Astrocyte (in vitro differentiated cells and primary cell): Measurements from ENCODE around the gene RABGGTA. TPM values are rescaled to one million over a fixed set of nuclear protein-coding genes. Genes with fewer than 3 reads are reported as not detected.

Source experiments
- DNase-seq: peaks from one replicate; pipeline ENCODE4 v3.0.0-alpha.2; 2010; ENCODE audit warnings: low read depth
- FAIRE-seq: peaks from 2 replicates; lab custom pipeline; 2011; peaks lifted over from hg19 to GRCh38; lab: Jason Lieb, UNC
- H2AFZ ChIP-seq: 2 replicates; pipeline ENCODE4 v1.6.0; 2012; ENCODE audit warnings: low read depth, low read length, inconsistent platforms
- H3K27ac ChIP-seq: 2 replicates; pipeline ENCODE4 v1.5.1; 2011; ENCODE audit warnings: low read depth, low read length, inconsistent platforms
- H3K27me3 ChIP-seq: 2 replicates; pipeline ENCODE4 v1.6.0; 2011; ENCODE audit warnings: low read length, inconsistent platforms; ENCODE audit not compliant: insufficient read depth
- H3K36me3 ChIP-seq: 2 replicates; pipeline ENCODE4 v1.5.1; 2011; ENCODE audit warnings: low read length, inconsistent platforms; ENCODE audit not compliant: insufficient read depth
- H3K4me1 ChIP-seq: 2 replicates; pipeline ENCODE4 v1.5.1; 2011; ENCODE audit warnings: low read length, inconsistent platforms; ENCODE audit not compliant: insufficient read depth
- H3K4me2 ChIP-seq: 2 replicates; pipeline ENCODE4 v1.6.0; 2012; ENCODE audit warnings: low read length, inconsistent platforms
- H3K4me3 ChIP-seq: 2 replicates; pipeline ENCODE4 v1.5.1; 2011; ENCODE audit warnings: low read depth, mild to moderate bottlenecking, low read length, inconsistent platforms; ENCODE audit not compliant: insufficient read depth
- H3K79me2 ChIP-seq: 2 replicates; pipeline ENCODE4 v1.6.0; 2012; ENCODE audit warnings: mild to moderate bottlenecking, low read length, inconsistent platforms; ENCODE audit not compliant: insufficient read depth
- H3K9ac ChIP-seq: 2 replicates; pipeline ENCODE4 v1.6.0; 2012; ENCODE audit warnings: mild to moderate bottlenecking, low read length, inconsistent platforms
- H3K9me3 ChIP-seq: 2 replicates; pipeline ENCODE4 v1.5.1; 2012; ENCODE audit warnings: low read depth, mild to moderate bottlenecking, low read length, inconsistent platforms; ENCODE audit not compliant: insufficient read depth
- H4K20me1 ChIP-seq: 2 replicates; pipeline ENCODE4 v1.6.0; 2012; ENCODE audit warnings: low read length, inconsistent platforms; ENCODE audit not compliant: insufficient read depth
- H3K27ac Mint-ChIP-seq: one replicate; pipeline ENCODE4 v1.8.0; 2021; ENCODE audit warnings: mild to moderate bottlenecking, mixed read lengths; ENCODE audit not compliant: unreplicated experiment
- H3K27me3 Mint-ChIP-seq: one replicate; pipeline ENCODE4 v1.8.0; 2021; ENCODE audit warnings: low read depth, mixed read lengths; ENCODE audit not compliant: unreplicated experiment
- H3K36me3 Mint-ChIP-seq: one replicate; pipeline ENCODE4 v1.8.0; 2021; ENCODE audit warnings: low read depth, mixed read lengths; ENCODE audit not compliant: unreplicated experiment
- H3K4me1 Mint-ChIP-seq: one replicate; pipeline ENCODE4 v1.8.0; 2021; ENCODE audit warnings: low read depth, mixed read lengths; ENCODE audit not compliant: unreplicated experiment
- H3K4me3 Mint-ChIP-seq: one replicate; pipeline ENCODE4 v1.8.0; 2021; ENCODE audit warnings: mild to moderate bottlenecking, moderate library complexity, mixed read lengths; ENCODE audit not compliant: unreplicated experiment
- H3K9me3 Mint-ChIP-seq: one replicate; pipeline ENCODE4 v1.8.0; 2021; ENCODE audit warnings: mild to moderate bottlenecking, mixed read lengths; ENCODE audit not compliant: unreplicated experiment
- CTCF ChIP-seq: IDR thresholded peaks from 2 replicates; pipeline ENCODE4 v1.5.1; 2011; ENCODE audit warnings: low read depth, mild to moderate bottlenecking, inconsistent platforms, low read length, moderate library complexity; ENCODE audit not compliant: insufficient read depth
- EZH2 ChIP-seq: IDR thresholded peaks from 2 replicates; pipeline ENCODE4 v1.6.1; 2012; ENCODE audit warnings: mild to moderate bottlenecking, low read length, inconsistent platforms; ENCODE audit not compliant: insufficient read depth
- total RNA-seq: library from RNA; stranded (reverse); gene quantifications from 2 replicates; pipeline ENCODE4 v1.2.1, GENCODE V29; 2021

Gene RABGGTA
- total RNA-seq, 1 donor from 2014 or later, result 27.3 TPM

GRCh38 chr14:24307575-24308341 is 36.4 kb upstream of the RABGGTA start, which contains the start of gene CIDEB:
Gene CIDEB, minus strand, starts transcription at chr14:24307977. Its CDS starts 119 bp downstream, at chr14:24307858.
- Histone ChIP-seq H3K4me2 (no peak within 1 kb of the TSS), H3K9ac (no peak within 1 kb of the TSS), H3K79me2 (no peaks in the 10 kb centered on the region), H3K9me3 (no peaks in the 10 kb centered on the region), H3K36me3 (peaks cover 34% of the 10 kb centered on the region), H3K27me3 (no peaks in the 10 kb centered on the region), H3K4me3 (no peak within 1 kb of the TSS), H3K4me1 (peaks cover 16% of the 10 kb centered on the region), H4K20me1 (peaks cover 46% of the 10 kb centered on the region), H2AFZ (no peak within 1 kb of the TSS), H3K27ac (no peak within 1 kb of the TSS)
- Mint-ChIP-seq H3K9me3 (no peaks in the 10 kb centered on the region), H3K27me3 (no peaks in the 10 kb centered on the region), H3K4me1 (peaks cover 8% of the 10 kb centered on the region), H3K4me3 (peak within 1 kb of the TSS; percentile 27), H3K36me3 (peaks cover 43% of the 10 kb centered on the region), H3K27ac (no peak within 1 kb of the TSS)
- DNase-seq (no peak), FAIRE-seq (peak; percentile 47)
- TF ChIP-seq EZH2 (no peak), CTCF (peak; percentile 97)

- Histone ChIP-seq H3K4me2 (no peak overlapping the region), H3K27ac (no peak overlapping the region), H2AFZ (no peak overlapping the region), H3K4me1 (peaks cover 16% of the 10 kb centered on the region), H3K79me2 (peaks cover 4% of the 10 kb centered on the region), H3K36me3 (peaks cover 39% of the 10 kb centered on the region), H4K20me1 (peaks cover 44% of the 10 kb centered on the region), H3K9ac (no peak overlapping the region), H3K9me3 (no peaks in the 10 kb centered on the region), H3K4me3 (no peak overlapping the region), H3K27me3 (no peaks in the 10 kb centered on the region)
- Mint-ChIP-seq H3K4me1 (peaks cover 8% of the 10 kb centered on the region), H3K36me3 (peaks cover 43% of the 10 kb centered on the region), H3K4me3 (peak overlapping the region; percentile 27), H3K9me3 (no peaks in the 10 kb centered on the region), H3K27me3 (no peaks in the 10 kb centered on the region), H3K27ac (no peak overlapping the region)
- TF ChIP-seq CTCF (no peak), EZH2 (no peak)
- no peak for DNase-seq
- no peak for FAIRE-seq
These were observed 35.8 kb upstream of the RABGGTA start for GRCh38 chr14:24307156-24307574.

GRCh38 chr14:24304019-24304387 is 32.6 kb upstream of the RABGGTA start:
- Histone ChIP-seq H3K4me3 (no peak overlapping the region), H3K9me3 (no peaks in the 10 kb centered on the region), H3K36me3 (peaks cover 47% of the 10 kb centered on the region), H3K27me3 (no peaks in the 10 kb centered on the region), H3K4me2 (no peak overlapping the region), H3K27ac (no peak overlapping the region), H3K79me2 (peaks cover 31% of the 10 kb centered on the region), H4K20me1 (peaks cover 30% of the 10 kb centered on the region), H3K4me1 (peaks cover 17% of the 10 kb centered on the region), H3K9ac (no peak overlapping the region), H2AFZ (no peak overlapping the region)
- no peak for FAIRE-seq
- Mint-ChIP-seq H3K27ac (no peak overlapping the region), H3K27me3 (no peaks in the 10 kb centered on the region), H3K9me3 (no peaks in the 10 kb centered on the region), H3K4me3 (no peak overlapping the region), H3K4me1 (peaks cover 14% of the 10 kb centered on the region), H3K36me3 (peaks cover 42% of the 10 kb centered on the region)
- TF ChIP-seq CTCF, result no peak
- TF ChIP-seq EZH2, result no peak
- no peak for DNase-seq
